NCI-H128 (cell line): Measurements from ENCODE around the gene NUDT3.
A peak's percentile ranks its signal among the peaks of the same experiment; 100 is the strongest.
"Not testable (repeated sequence)": the region's sequence is repeated elsewhere in the genome, so short reads cannot be mapped to it uniquely, and the experiment has no call there.

Source experiments
- DNase-seq: peaks from one replicate; lab custom pipeline; 2025; ENCODE audit not compliant: unreplicated experiment; lab: John Stamatoyannopoulos, UW

NUDT3 gene

GRCh38 chr6:34392497-34393190, at the start of gene NUDT3:
NUDT3 (minus strand) TSS chr6:34392669; CDS start chr6:34392362, 307 bp downstream.
- DNase-seq, result peak; percentile 87

GRCh38 chr6:34441526-34441925, 49.1 kb upstream of the NUDT3 start:
- DNase-seq, result no peak

GRCh38 chr6:34439442-34439841, 47.0 kb upstream of the NUDT3 start:
- no peak for DNase-seq

GRCh38 chr6:34438705-34439104, 46.2 kb upstream of the NUDT3 start:
- no peak for DNase-seq

- no peak for DNase-seq
Measured at GRCh38 chr6:34437644-34437970, 45.1 kb upstream of the NUDT3 start.

- DNase-seq, result no peak
Measured at GRCh38 chr6:34436803-34437643, 44.6 kb upstream of the NUDT3 start.

- no peak for DNase-seq
Measured at GRCh38 chr6:34435916-34436315, 43.4 kb upstream of the NUDT3 start.

- DNase-seq, result peak; percentile 85
Measured at GRCh38 chr6:34425498-34426410, 33.3 kb upstream of the NUDT3 start, which contains the start of gene RPS10. RPS10 (minus strand) TSS chr6:34426069; CDS start chr6:34425221, 848 bp downstream.

GRCh38 chr6:34425132-34425497, 32.6 kb upstream of the NUDT3 start:
- no peak for DNase-seq

- no peak for DNase-seq
Measured at GRCh38 chr6:34424200-34425131, 32.0 kb upstream of the NUDT3 start.

GRCh38 chr6:34423254-34423653, 30.8 kb upstream of the NUDT3 start:
- no peak for DNase-seq

GRCh38 chr6:34418367-34418766, 25.9 kb upstream of the NUDT3 start:
- no peak for DNase-seq

GRCh38 chr6:34416877-34417371, 24.5 kb upstream of the NUDT3 start:
- no peak for DNase-seq

- DNase-seq, result peak; percentile 14
Measured at GRCh38 chr6:34414999-34415858, 22.8 kb upstream of the NUDT3 start.

GRCh38 chr6:34412643-34413214, 20.3 kb upstream of the NUDT3 start:
- no peak for DNase-seq

- no peak for DNase-seq
Measured at GRCh38 chr6:34412016-34412415, 19.5 kb upstream of the NUDT3 start.

GRCh38 chr6:34407915-34408314, 15.4 kb upstream of the NUDT3 start:
- not testable (repeated sequence) for DNase-seq

- DNase-seq, result no peak
Measured at GRCh38 chr6:34396518-34396917, 4.0 kb upstream of the NUDT3 start.

GRCh38 chr6:34393966-34394305, 1.5 kb upstream of the NUDT3 start:
- no peak for DNase-seq
